ENCODE results near the gene A4GALT. TPM values are rescaled to one million over a fixed set of nuclear protein-coding genes. Genes with fewer than 3 reads are reported as not detected.

The A4GALT gene
- total RNA-seq, 1 experiment from 2014 or later, result 22.1 TPM

- DNase-seq (ENCODE audit: low spot score), result no peak
- POLR2A ChIA-PET, result no interaction called here
- Mint-ChIP-seq H3K9me3 (no peaks in the 10 kb centered on the region), H3K36me3 (no peaks in the 10 kb centered on the region), H3K4me3 (no peak overlapping the region), H3K27me3 (ENCODE audit: low read depth) (no peaks in the 10 kb centered on the region; the same call in 1 of the 2 replicates), H3K27ac (peak overlapping the region; percentile 92), H3K4me1 (peaks cover 29% of the 10 kb centered on the region)
- CTCF ChIA-PET, result interaction anchor here (0.9 kb wide), 1 partner anchor 23 kb away, joined by 3 read pairs; no protein-coding TSS in a partner anchor
- no peak for ATAC-seq
- TF ChIP-seq ZNF423 (CRISPR knock-in tag; IDR thresholded peaks at IDR 0.05) (0 out of 2 replicates have a peak, but pooled peaks have one; percentile 16), SMAD3 (CRISPR knock-in tag; IDR thresholded peaks at IDR 0.05; ENCODE audit: borderline replicate concordance) (no peak)
These were observed 76.0 kb downstream of the A4GALT start for GRCh38 chr22:42644422-42645340.

GRCh38 chr22:42643634-42644421 is 76.8 kb downstream of the A4GALT start:
- TF ChIP-seq ATF6 (CRISPR knock-in tag; IDR thresholded peaks at IDR 0.05) (no peak), CBFB (CRISPR knock-in tag; IDR thresholded peaks at IDR 0.05; ENCODE audit: low read depth) (no peak), NFYB (CRISPR knock-in tag; conservative IDR thresholded peaks at IDR 0.05; ENCODE audit: low read depth) (no peak), STAT6 (CRISPR knock-in tag; conservative IDR thresholded peaks at IDR 0.05; ENCODE audit: low read depth) (no peak), ATF1 (CRISPR knock-in tag; IDR thresholded peaks at IDR 0.05) (no peak), ZNF121 (CRISPR knock-in tag; IDR thresholded peaks at IDR 0.05) (no peak), OVOL2 (CRISPR knock-in tag; IDR thresholded peaks at IDR 0.05; ENCODE audit: borderline replicate concordance) (no peak), E2F1 (CRISPR knock-in tag; IDR thresholded peaks at IDR 0.05) (no peak), ZNF281 (CRISPR knock-in tag; IDR thresholded peaks at IDR 0.05) (no peak), ATF3 (CRISPR knock-in tag; conservative IDR thresholded peaks at IDR 0.05) (no peak), SP1 (CRISPR knock-in tag; conservative IDR thresholded peaks at IDR 0.05) (no peak)
- H3K36me3 Mint-ChIP-seq, result no peaks in the 10 kb centered on the region
- H3K4me1 Mint-ChIP-seq, result peaks cover 29% of the 10 kb centered on the region
- ChIA-PET POLR2A (no interaction called here), CTCF (interaction anchor here (0.6 to 0.9 kb wide), 4 partner anchors 14 to 22 kb away, joined by 3 to 5 read pairs (median 3); no protein-coding TSS in a partner anchor)
- ATAC-seq (no peak), DNase-seq (ENCODE audit: low spot score) (no peak)
- peak overlapping the region; percentile 92; the same call in 1 of the 2 replicates for H3K27ac Mint-ChIP-seq
- no peak overlapping the region for H3K4me3 Mint-ChIP-seq
- no peaks in the 10 kb centered on the region for H3K9me3 Mint-ChIP-seq
- H3K27me3 Mint-ChIP-seq (ENCODE audit: low read depth), result no peaks in the 10 kb centered on the region; the same call in 1 of the 2 replicates

All from WTC11 (cell line).